SU-DHL-6 (cell line): ENCODE data around the gene DLGAP3.

Experiments used
- H2AFZ ChIP-seq: fragments of 200-600 bp; sonication (generic); 2 replicates; pipeline ENCODE4 v1.6.1; 2014; ENCODE audit warnings: low read depth, mild to moderate bottlenecking, moderate library complexity, mixed read lengths, antibody characterized with exemption, low read length; ENCODE audit not compliant: severe bottlenecking
- H3F3A ChIP-seq: fragments of 200-600 bp; shearing (Covaris generic); 2 replicates; pipeline ENCODE4 v1.6.0; 2016; ENCODE audit warnings: antibody characterized with exemption, mild to moderate bottlenecking; ENCODE audit not compliant: insufficient read depth
- H3K27ac ChIP-seq: fragments of 200-600 bp; sonication (generic); 2 replicates; pipeline ENCODE4 v1.5.1; 2016; ENCODE audit warnings: low read depth, mild to moderate bottlenecking, low read length, moderate library complexity, mixed read lengths
- H3K27me3 ChIP-seq: fragments of 200-600 bp; sonication (generic), shearing (Covaris generic); 2 replicates; pipeline ENCODE4 v1.6.0; 2014; ENCODE audit warnings: mild to moderate bottlenecking, low read length
- H3K36me3 ChIP-seq: fragments of 200-600 bp; sonication (generic); 2 replicates; pipeline ENCODE4 v1.6.1; 2014; ENCODE audit warnings: mild to moderate bottlenecking, low read length, mixed read lengths
- H3K4me2 ChIP-seq: fragments of 300-600, 200-600 bp; shearing (Covaris generic), sonication (generic); 2 replicates; pipeline ENCODE4 v1.6.0; 2014; ENCODE audit warnings: low read length, low read depth, mild to moderate bottlenecking; ENCODE audit not compliant: poor library complexity, severe bottlenecking
- H3K4me3 ChIP-seq: fragments of 200-600 bp; sonication (generic); 2 replicates; pipeline ENCODE4 v1.5.1; 2014; ENCODE audit warnings: antibody characterized with exemption, low read length, mild to moderate bottlenecking, mixed read lengths; ENCODE audit not compliant: insufficient read depth, poor library complexity, severe bottlenecking
- H3K79me2 ChIP-seq: fragments of 200-600 bp; sonication (generic); 2 replicates; pipeline ENCODE4 v1.6.1; 2014; ENCODE audit warnings: mild to moderate bottlenecking, low read length, moderate library complexity; ENCODE audit not compliant: insufficient read depth
- H3K9ac ChIP-seq: fragments of 200-600 bp; sonication (generic); 2 replicates; pipeline ENCODE4 v1.7.0; 2014; ENCODE audit warnings: mild to moderate bottlenecking, low read length
- H3K9me2 ChIP-seq: fragments of 200-600 bp; sonication (generic); replicated peaks from 2 replicates; pipeline ENCODE4 v1.6.1; 2014; ENCODE audit warnings: low read length; ENCODE audit not compliant: insufficient read depth
- H3K9me3 ChIP-seq: fragments of 200-600 bp; sonication (generic); 2 replicates; pipeline ENCODE4 v1.6.1; 2014; ENCODE audit warnings: low read length, mixed read lengths; ENCODE audit not compliant: insufficient read depth
- H4K20me1 ChIP-seq: fragments of 200-600 bp; sonication (generic); 2 replicates; pipeline ENCODE4 v1.6.1; 2014; ENCODE audit warnings: low read depth, mild to moderate bottlenecking, antibody characterized with exemption, low read length, moderate library complexity, mixed read lengths
- CTCF ChIP-seq: fragments of 200-600 bp; sonication (generic); IDR thresholded peaks from one replicate; pipeline ENCODE4 v1.5.1; 2017; ENCODE audit warnings: antibody characterized with exemption, mild to moderate bottlenecking, low read length, moderate library complexity; ENCODE audit not compliant: insufficient read depth, poor library complexity, severe bottlenecking
- EZH2phosphoT487 ChIP-seq: fragments of 200-600 bp; sonication (generic), shearing (Covaris generic); conservative IDR thresholded peaks from 2 replicates; pipeline ENCODE4 v1.6.1; 2018; ENCODE audit warnings: mild to moderate bottlenecking, antibody characterized with exemption, low read length, moderate library complexity, mixed read lengths

Gene DLGAP3

DNA sequence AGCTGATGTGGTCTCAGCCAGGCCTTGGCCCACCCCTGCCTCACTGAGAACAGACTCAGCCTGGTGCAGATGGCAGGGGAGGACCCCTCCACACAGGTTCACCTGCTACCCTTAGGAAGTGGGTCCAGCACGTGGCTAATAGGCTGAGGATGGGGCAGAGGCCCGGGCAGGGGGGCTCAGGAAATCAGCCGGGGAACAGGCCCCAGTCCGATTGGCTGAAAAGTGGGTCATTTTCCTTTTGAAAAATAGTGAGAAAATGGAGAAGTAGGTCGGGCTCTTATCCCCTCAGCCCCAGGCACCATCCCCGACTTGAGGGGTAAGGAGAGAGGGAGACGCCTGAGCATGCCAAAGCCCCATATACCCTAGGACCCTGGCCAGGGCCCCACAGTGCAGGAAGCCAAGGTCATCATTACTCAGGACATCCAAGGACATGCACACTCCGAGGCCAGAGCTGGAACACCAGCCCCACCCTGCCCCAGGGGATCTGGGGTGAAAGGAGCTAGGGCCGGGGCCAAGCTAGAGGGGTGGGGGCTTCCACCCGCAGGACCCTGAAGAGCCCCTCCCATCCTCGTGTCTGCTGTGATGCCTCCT, 11.0 kb downstream of the DLGAP3 start:
- Histone ChIP-seq H2AFZ (no peak overlapping the region), H3F3A (no peaks in the 10 kb centered on the region), H3K27me3 (no peaks in the 10 kb centered on the region), H3K9me3 (no peaks in the 10 kb centered on the region), H3K36me3 (no peaks in the 10 kb centered on the region), H3K27ac (no peak overlapping the region), H3K4me3 (no peak overlapping the region), H3K79me2 (no peaks in the 10 kb centered on the region), H3K4me2 (no peak overlapping the region), H4K20me1 (no peaks in the 10 kb centered on the region), H3K9ac (no peak overlapping the region), H3K9me2 (no peaks in the 10 kb centered on the region)
- TF ChIP-seq EZH2phosphoT487 = no peak
- no peak for TF ChIP-seq CTCF

GRCh38 chr1:34917017-34917416, 12.4 kb downstream of the DLGAP3 start:
- H3K27me3 ChIP-seq = no peaks in the 10 kb centered on the region
- no peaks in the 10 kb centered on the region for H3K9me2 ChIP-seq
- H3K9me3 ChIP-seq = no peaks in the 10 kb centered on the region
- H3K36me3 ChIP-seq = no peaks in the 10 kb centered on the region
- H3K4me3 ChIP-seq = no peak overlapping the region
- no peak overlapping the region for H2AFZ ChIP-seq
- H4K20me1 ChIP-seq = no peaks in the 10 kb centered on the region
- H3F3A ChIP-seq = no peaks in the 10 kb centered on the region
- H3K4me2 ChIP-seq = no peak overlapping the region
- TF ChIP-seq EZH2phosphoT487 (no peak), CTCF (no peak)
- no peaks in the 10 kb centered on the region for H3K79me2 ChIP-seq
- no peak overlapping the region for H3K9ac ChIP-seq
- no peak overlapping the region for H3K27ac ChIP-seq

- no peak overlapping the region for H2AFZ ChIP-seq
- H3K4me2 ChIP-seq = no peak overlapping the region
- no peaks in the 10 kb centered on the region for H3K36me3 ChIP-seq
- no peak overlapping the region for H3K27ac ChIP-seq
- no peak overlapping the region for H3K4me3 ChIP-seq
- no peaks in the 10 kb centered on the region for H3F3A ChIP-seq
- H3K27me3 ChIP-seq = no peaks in the 10 kb centered on the region
- no peaks in the 10 kb centered on the region for H3K9me2 ChIP-seq
- no peak overlapping the region for H3K9ac ChIP-seq
- H4K20me1 ChIP-seq = no peaks in the 10 kb centered on the region
- H3K9me3 ChIP-seq = no peaks in the 10 kb centered on the region
- TF ChIP-seq CTCF = no peak
- TF ChIP-seq EZH2phosphoT487 = no peak
- no peaks in the 10 kb centered on the region for H3K79me2 ChIP-seq
Measured at GRCh38 chr1:34916104-34916503, 13.3 kb downstream of the DLGAP3 start.

GRCh38 chr1:34915521-34915920, 13.9 kb downstream of the DLGAP3 start:
- no peaks in the 10 kb centered on the region for H3K9me2 ChIP-seq
- H3K9me3 ChIP-seq = no peaks in the 10 kb centered on the region
- no peak overlapping the region for H3K9ac ChIP-seq
- H3K36me3 ChIP-seq = no peaks in the 10 kb centered on the region
- H3K4me3 ChIP-seq = no peak overlapping the region
- H3K27ac ChIP-seq = no peak overlapping the region
- no peaks in the 10 kb centered on the region for H3F3A ChIP-seq
- H3K79me2 ChIP-seq = no peaks in the 10 kb centered on the region
- H3K27me3 ChIP-seq = no peaks in the 10 kb centered on the region
- no peak overlapping the region for H2AFZ ChIP-seq
- no peak overlapping the region for H3K4me2 ChIP-seq
- TF ChIP-seq EZH2phosphoT487 (no peak), CTCF (no peak)
- no peaks in the 10 kb centered on the region for H4K20me1 ChIP-seq
